Measurements from ENCODE around the gene NGEF. TPM values are rescaled to one million over a fixed set of nuclear protein-coding genes. Genes with fewer than 3 reads are reported as not detected.

The NGEF gene
- total RNA-seq, 1 donor from 2014 or later, result 4.3 TPM

- Mint-ChIP-seq H3K27me3 (ENCODE audit: insufficient read depth, low read depth) (peaks cover 11% of the 10 kb centered on the region), H3K27ac (no peak within 1 kb of the TSS), H3K9me3 (no peaks in the 10 kb centered on the region), H3K4me1 (peaks cover 20% of the 10 kb centered on the region), H3K36me3 (no peaks in the 10 kb centered on the region), H3K4me3 (no peak within 1 kb of the TSS)
- no peak for TF ChIP-seq CTCF (IDR thresholded peaks at IDR 0.05)
- no peak for TF ChIP-seq EZH2 (IDR thresholded peaks at IDR 0.05)
- TF ChIP-seq EZH2phosphoT487 (IDR thresholded peaks at IDR 0.05), result no peak
- H3K9ac ChIP-seq, result no peak within 1 kb of the TSS
- no peak within 1 kb of the TSS for H3K4me3 ChIP-seq
- no peak within 1 kb of the TSS for H3K4me2 ChIP-seq
- H4K20me1 ChIP-seq (ENCODE audit: low read depth), result no peaks in the 10 kb centered on the region
- no peaks in the 10 kb centered on the region for H3K27me3 ChIP-seq
- no peaks in the 10 kb centered on the region for H3K9me3 ChIP-seq (ENCODE audit: low read depth)
- peaks cover 6% of the 10 kb centered on the region for H3K4me1 ChIP-seq
- H3K36me3 ChIP-seq, result no peaks in the 10 kb centered on the region
- no peak within 1 kb of the TSS for H3K27ac ChIP-seq
- peak within 1 kb of the TSS; percentile 89 for H2AFZ ChIP-seq (replicated peaks)
- no peak for DNase-seq (ENCODE audit: low spot score)
- H3F3A ChIP-seq (ENCODE audit: low read depth), result peaks cover 19% of the 10 kb centered on the region
- no peaks in the 10 kb centered on the region for H3K79me2 ChIP-seq (ENCODE audit: low read depth)
These were observed 19.7 kb upstream of the NGEF start, which contains the start of gene NEU2 for GRCh38 chr2:233032551-233033320. TSS of gene NEU2 (plus strand) at chr2:233032672. CDS start at chr2:233032672, 0 bp downstream.

GRCh38 chr2:233031556-233032500 is 18.8 kb upstream of the NGEF start:
- Mint-ChIP-seq H3K27ac (no peak overlapping the region), H3K4me3 (no peak overlapping the region), H3K27me3 (ENCODE audit: insufficient read depth, low read depth) (peaks cover 11% of the 10 kb centered on the region), H3K4me1 (peaks cover 20% of the 10 kb centered on the region), H3K9me3 (no peaks in the 10 kb centered on the region), H3K36me3 (no peaks in the 10 kb centered on the region)
- peak; percentile 12 for TF ChIP-seq CTCF (IDR thresholded peaks at IDR 0.05)
- no peak for TF ChIP-seq EZH2 (IDR thresholded peaks at IDR 0.05)
- TF ChIP-seq EZH2phosphoT487 (IDR thresholded peaks at IDR 0.05), result no peak
- H3K79me2 ChIP-seq (ENCODE audit: low read depth), result no peaks in the 10 kb centered on the region
- H3K4me1 ChIP-seq, result peaks cover 6% of the 10 kb centered on the region
- peak; percentile 41 for DNase-seq (ENCODE audit: low spot score)
- no peaks in the 10 kb centered on the region for H3K9me3 ChIP-seq (ENCODE audit: low read depth)
- H2AFZ ChIP-seq (replicated peaks), result peak overlapping the region; percentile 89
- H3F3A ChIP-seq (ENCODE audit: low read depth), result peaks cover 17% of the 10 kb centered on the region
- no peaks in the 10 kb centered on the region for H3K36me3 ChIP-seq
- no peaks in the 10 kb centered on the region for H3K27me3 ChIP-seq
- H3K4me3 ChIP-seq, result no peak overlapping the region
- H3K4me2 ChIP-seq, result no peak overlapping the region
- no peaks in the 10 kb centered on the region for H4K20me1 ChIP-seq (ENCODE audit: low read depth)
- H3K27ac ChIP-seq, result no peak overlapping the region
- no peak overlapping the region for H3K9ac ChIP-seq

- Mint-ChIP-seq H3K4me1 (peaks cover 17% of the 10 kb centered on the region), H3K36me3 (no peaks in the 10 kb centered on the region), H3K27ac (no peak overlapping the region), H3K9me3 (no peaks in the 10 kb centered on the region), H3K4me3 (no peak overlapping the region), H3K27me3 (ENCODE audit: insufficient read depth, low read depth) (peaks cover 11% of the 10 kb centered on the region)
- H3K79me2 ChIP-seq (ENCODE audit: low read depth), result no peaks in the 10 kb centered on the region
- no peak overlapping the region for H3K9ac ChIP-seq
- no peak for DNase-seq (ENCODE audit: low spot score)
- no peak overlapping the region for H3K4me2 ChIP-seq
- H3F3A ChIP-seq (ENCODE audit: low read depth), result no peaks in the 10 kb centered on the region
- H3K27ac ChIP-seq, result no peak overlapping the region
- no peaks in the 10 kb centered on the region for H3K27me3 ChIP-seq
- H3K9me3 ChIP-seq (ENCODE audit: low read depth), result no peaks in the 10 kb centered on the region
- no peak overlapping the region for H3K4me3 ChIP-seq
- H3K4me1 ChIP-seq, result peaks cover 6% of the 10 kb centered on the region
- TF ChIP-seq EZH2 (IDR thresholded peaks at IDR 0.05) (no peak), EZH2phosphoT487 (IDR thresholded peaks at IDR 0.05) (no peak), CTCF (IDR thresholded peaks at IDR 0.05) (no peak)
- no peaks in the 10 kb centered on the region for H4K20me1 ChIP-seq (ENCODE audit: low read depth)
- H3K36me3 ChIP-seq, result no peaks in the 10 kb centered on the region
- no peak overlapping the region for H2AFZ ChIP-seq (replicated peaks)
These were observed 16.3 kb upstream of the NGEF start for GRCh38 chr2:233029321-233029720.

Measured in neural progenitor cell (in vitro differentiated cells).